CD4-positive, CD25-positive, alpha-beta regulatory T cell (primary cell): ENCODE measurements around the gene CMKLR1. TPM values are rescaled to one million over a fixed set of nuclear protein-coding genes. Genes with fewer than 3 reads are reported as not detected.

Source experiments
- ATAC-seq, 2 donors: fragments of 150-1000 bp; cut with Tn5 transposase; one replicate each; pipeline ENCODE4 v1.10.0; 2021; ENCODE audit warnings: low read depth in 2 of 2, moderate number of reproducible peaks in 2 of 2, moderate library complexity in 1 of 2
- DNase-seq, 3 donors: peaks; one replicate each; pipeline versions ENCODE4 v3.0.0 to v3.0.0-alpha.2; 2012 to 2022; ENCODE audit warnings: mixed read lengths in 1 of 3
- H3K27ac ChIP-seq: one replicate; pipeline ENCODE4 v1.7.0; 2013; ENCODE audit warnings: mild to moderate bottlenecking, low read length; ENCODE audit not compliant: insufficient read depth, poor library complexity, severe bottlenecking
- H3K27me3 ChIP-seq: one replicate; pipeline ENCODE4 v1.7.0; 2013; ENCODE audit warnings: low read length; ENCODE audit not compliant: control insufficient read depth, insufficient read depth
- H3K36me3 ChIP-seq: one replicate; pipeline ENCODE4 v1.7.0; 2013; ENCODE audit warnings: mild to moderate bottlenecking, low read length, moderate library complexity; ENCODE audit not compliant: control insufficient read depth, insufficient read depth
- H3K4me1 ChIP-seq: 2 replicates; pipeline ENCODE4 v1.7.0; 2013; ENCODE audit warnings: mild to moderate bottlenecking, low read length; ENCODE audit not compliant: insufficient read depth, control insufficient read depth, poor library complexity, severe bottlenecking
- H3K4me3 ChIP-seq: one replicate; pipeline ENCODE4 v1.7.0; 2013; ENCODE audit warnings: low read depth, mild to moderate bottlenecking, low read length, moderate library complexity
- H3K9me3 ChIP-seq, 2 experiments: 1 replicate in 1 of 2; 2 replicates in 1 of 2; pipeline ENCODE4 v1.7.0; 2013; ENCODE audit warnings: low read length in 2 of 2, mild to moderate bottlenecking in 1 of 2, moderate library complexity in 1 of 2; ENCODE audit not compliant: control insufficient read depth in 2 of 2
- H3K27ac Mint-ChIP-seq, 3 donors: one replicate each; pipeline ENCODE4 v1.8.0; 2020 to 2022; ENCODE audit warnings: mild to moderate bottlenecking in 3 of 3, mixed read lengths in 3 of 3, moderate library complexity in 2 of 3
- H3K27me3 Mint-ChIP-seq: one replicate; pipeline ENCODE4 v1.8.0; 2022; ENCODE audit warnings: mild to moderate bottlenecking, mixed read lengths
- H3K36me3 Mint-ChIP-seq: one replicate; pipeline ENCODE4 v1.8.0; 2020; ENCODE audit warnings: mixed read lengths
- H3K4me1 Mint-ChIP-seq, 4 donors: one replicate each; pipeline ENCODE4 v1.8.0; 2020 to 2022; ENCODE audit warnings: mixed read lengths in 4 of 4, mild to moderate bottlenecking in 1 of 4
- H3K4me3 Mint-ChIP-seq, 4 donors: one replicate each; pipeline ENCODE4 v1.8.0; 2020 to 2022; ENCODE audit warnings: mild to moderate bottlenecking in 4 of 4, mixed read lengths in 4 of 4, moderate library complexity in 3 of 4
- H3K9me3 Mint-ChIP-seq, 7 donors: one replicate each; pipeline ENCODE4 v1.8.0; 2020 to 2022; ENCODE audit warnings: mixed read lengths in 7 of 7, mild to moderate bottlenecking in 3 of 7, moderate library complexity in 2 of 7
- polyA plus RNA-seq, 4 donors: library from polyadenylated mRNA; unstranded; fragments of 300-500 nt; fragmentation: Illumina TruSeq; gene quantifications; one replicate each; pipeline ENCODE4 v1.2.3, GENCODE V29; 2021
- total RNA-seq: library from RNA; stranded (reverse); gene quantifications from one replicate; pipeline ENCODE4 v1.2.3, GENCODE V29; 2022

Gene CMKLR1
- total and polyA plus RNA-seq, 5 donors from 2014 or later, result 0.18 to 1.6 (median 0.30) TPM

DNA sequence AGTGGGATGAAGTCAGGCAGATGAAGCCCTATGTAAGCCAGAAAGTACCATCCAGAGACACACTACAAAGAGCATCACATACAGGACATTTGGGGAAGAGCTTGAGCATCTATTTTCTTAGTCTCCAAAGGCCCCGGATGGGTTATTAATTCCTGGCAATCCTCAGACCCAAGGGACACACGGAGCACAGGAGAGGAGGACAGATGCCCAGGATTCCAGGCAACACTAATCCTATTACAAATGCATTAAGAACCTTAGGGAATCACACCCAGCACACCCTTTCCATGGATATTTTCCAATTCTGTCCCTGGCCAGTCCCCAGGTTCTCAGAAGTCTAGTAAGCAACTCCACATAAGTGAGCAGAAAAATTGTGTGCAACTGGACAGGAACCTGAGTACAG is 65.9 kb downstream of the CMKLR1 start:
- Mint-ChIP-seq H3K36me3 (no peaks in the 10 kb centered on the region), H3K9me3 (peaks cover 0 to 5% (median 2%) of the 10 kb centered on the region in 7 donors), H3K4me1 (peaks cover 0 to 7% (median 2%) of the 10 kb centered on the region in 4 donors), H3K4me3 (no peak overlapping the region), H3K27ac (no peak overlapping the region), H3K27me3 (peaks cover 9% of the 10 kb centered on the region)
- Histone ChIP-seq H3K4me3 (no peak overlapping the region), H3K9me3 (no peaks in the 10 kb centered on the region), H3K4me1 (no peaks in the 10 kb centered on the region), H3K27me3 (peaks cover 6% of the 10 kb centered on the region), H3K36me3 (no peaks in the 10 kb centered on the region), H3K27ac (no peak overlapping the region)
- no peak for DNase-seq
- ATAC-seq, result no peak

DNA sequence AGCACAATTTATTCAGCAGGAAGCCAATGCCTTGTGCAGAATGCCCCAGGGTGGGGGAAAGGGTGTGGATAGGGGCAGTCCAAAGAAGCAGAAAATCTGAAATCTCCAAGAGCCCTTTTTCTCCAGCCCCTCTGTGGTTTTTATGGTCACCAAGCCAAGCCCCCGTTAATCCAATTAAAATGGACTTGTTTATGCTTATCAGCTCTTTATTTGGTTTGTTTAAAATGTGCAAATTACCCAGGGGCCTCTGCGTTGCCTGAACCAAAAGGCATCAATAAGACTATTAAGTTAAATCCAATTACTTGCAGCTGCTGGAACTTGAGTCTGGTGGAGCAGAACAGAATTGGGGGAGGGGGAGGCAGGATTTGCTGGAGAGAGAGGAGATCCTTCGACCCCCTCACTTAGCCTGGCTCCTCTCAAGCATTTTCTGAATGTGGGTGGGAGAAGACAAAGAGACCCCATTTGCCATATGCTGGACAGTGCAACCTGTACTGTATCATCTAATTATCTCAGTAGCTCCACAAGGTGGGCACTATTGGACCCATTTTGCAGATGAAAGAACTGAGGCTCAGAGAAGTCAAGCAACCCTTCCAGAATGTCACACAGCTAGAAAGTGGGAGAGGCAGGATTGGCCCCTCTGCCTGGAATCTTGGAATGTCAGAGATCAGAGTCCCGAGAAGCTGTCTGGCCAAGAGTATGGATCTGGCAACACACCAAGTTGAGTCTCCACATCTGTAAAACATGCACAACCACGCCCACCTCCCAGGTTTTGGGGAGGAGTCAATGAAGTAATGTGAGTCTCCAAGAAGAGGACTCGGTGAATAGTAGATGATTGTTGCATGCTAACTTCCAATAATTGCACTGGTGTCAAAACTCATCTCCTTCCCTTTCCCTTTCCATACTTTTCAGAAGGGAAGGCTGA is 66.9 kb downstream of the CMKLR1 start:
- Histone ChIP-seq H3K9me3 (no peaks in the 10 kb centered on the region), H3K4me1 (no peaks in the 10 kb centered on the region), H3K4me3 (no peak overlapping the region), H3K27me3 (peaks cover 6% of the 10 kb centered on the region), H3K36me3 (no peaks in the 10 kb centered on the region), H3K27ac (no peak overlapping the region)
- H3K4me3 Mint-ChIP-seq, result no peak overlapping the region
- H3K36me3 Mint-ChIP-seq, result no peaks in the 10 kb centered on the region
- H3K4me1 Mint-ChIP-seq, result no peaks in the 10 kb centered on the region
- DNase-seq (no peak), ATAC-seq (no peak)
- H3K9me3 Mint-ChIP-seq, result peaks cover 0 to 5% (median 2%) of the 10 kb centered on the region in 7 donors
- peaks cover 13% of the 10 kb centered on the region for H3K27me3 Mint-ChIP-seq
- H3K27ac Mint-ChIP-seq, result no peak overlapping the region

DNA sequence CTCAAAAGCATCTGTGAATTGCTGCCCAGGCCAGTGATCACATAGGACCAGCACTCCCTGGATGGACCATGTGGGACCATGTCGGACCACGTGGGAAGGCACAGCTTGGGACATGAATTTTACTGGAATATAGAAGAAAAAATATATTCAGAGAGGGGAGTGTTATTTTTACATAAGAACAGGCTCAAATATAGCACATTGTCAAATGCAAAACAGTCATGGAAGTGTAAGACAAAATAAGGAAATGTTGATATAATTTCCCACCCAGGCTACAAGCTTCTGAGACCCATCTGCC is 68.3 kb downstream of the CMKLR1 start:
- Mint-ChIP-seq H3K27me3 (peaks cover 13% of the 10 kb centered on the region), H3K36me3 (no peaks in the 10 kb centered on the region), H3K4me3 (no peak overlapping the region), H3K27ac (no peak overlapping the region), H3K9me3 (peaks cover 0 to 5% (median 2%) of the 10 kb centered on the region in 7 donors), H3K4me1 (no peaks in the 10 kb centered on the region)
- Histone ChIP-seq H3K9me3 (no peaks in the 10 kb centered on the region), H3K4me1 (no peaks in the 10 kb centered on the region), H3K4me3 (no peak overlapping the region), H3K36me3 (no peaks in the 10 kb centered on the region), H3K27me3 (peaks cover 6% of the 10 kb centered on the region), H3K27ac (no peak overlapping the region)
- DNase-seq (no peak), ATAC-seq (no peak)

DNA sequence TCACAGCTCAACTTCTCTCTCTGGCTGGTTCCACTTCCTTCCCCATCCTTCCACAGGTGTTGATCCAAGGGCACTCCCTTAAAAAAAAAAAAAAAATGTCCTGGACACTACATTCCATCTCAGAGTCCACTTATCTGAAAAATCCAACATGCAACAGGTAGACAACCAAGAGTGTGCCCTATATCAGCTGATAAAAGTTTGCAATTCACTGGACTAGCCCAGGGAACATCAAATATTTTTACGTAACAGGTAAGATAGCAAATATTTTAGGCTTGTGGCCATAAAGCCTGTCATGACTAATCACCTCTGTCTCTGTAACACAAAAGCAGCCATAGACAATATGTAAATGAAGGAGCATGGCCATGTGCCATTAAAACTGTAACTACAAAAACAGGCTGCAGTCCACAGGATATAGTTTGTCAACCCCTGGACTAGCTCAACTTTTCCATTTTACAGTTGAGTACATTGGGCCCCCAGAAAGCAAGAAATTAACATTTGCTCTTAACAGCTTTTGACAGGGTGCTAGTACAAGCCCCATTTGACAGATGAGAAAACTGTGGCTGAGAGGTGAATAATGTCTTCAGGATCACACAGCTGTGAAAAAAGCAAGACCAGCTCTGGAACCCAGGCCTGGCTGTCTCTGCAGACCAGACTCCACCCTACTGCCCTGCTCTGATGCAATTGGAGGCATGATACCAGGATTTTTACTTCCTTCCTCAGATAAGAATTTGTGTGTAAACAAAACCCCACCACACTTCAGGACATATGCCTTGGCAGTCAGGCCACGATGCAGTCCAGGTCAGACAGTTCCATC is 68.9 kb downstream of the CMKLR1 start:
- no peak overlapping the region for H3K27ac Mint-ChIP-seq
- H3K9me3 Mint-ChIP-seq, result peaks cover 0 to 5% (median 2%) of the 10 kb centered on the region in 7 donors
- Histone ChIP-seq H3K4me3 (no peak overlapping the region), H3K36me3 (no peaks in the 10 kb centered on the region), H3K9me3 (no peaks in the 10 kb centered on the region), H3K4me1 (no peaks in the 10 kb centered on the region), H3K27me3 (peaks cover 6% of the 10 kb centered on the region), H3K27ac (no peak overlapping the region)
- peaks cover 13% of the 10 kb centered on the region for H3K27me3 Mint-ChIP-seq
- H3K36me3 Mint-ChIP-seq, result no peaks in the 10 kb centered on the region
- H3K4me3 Mint-ChIP-seq, result no peak overlapping the region
- ATAC-seq, result no peak
- H3K4me1 Mint-ChIP-seq, result no peaks in the 10 kb centered on the region
- no peak for DNase-seq

DNA sequence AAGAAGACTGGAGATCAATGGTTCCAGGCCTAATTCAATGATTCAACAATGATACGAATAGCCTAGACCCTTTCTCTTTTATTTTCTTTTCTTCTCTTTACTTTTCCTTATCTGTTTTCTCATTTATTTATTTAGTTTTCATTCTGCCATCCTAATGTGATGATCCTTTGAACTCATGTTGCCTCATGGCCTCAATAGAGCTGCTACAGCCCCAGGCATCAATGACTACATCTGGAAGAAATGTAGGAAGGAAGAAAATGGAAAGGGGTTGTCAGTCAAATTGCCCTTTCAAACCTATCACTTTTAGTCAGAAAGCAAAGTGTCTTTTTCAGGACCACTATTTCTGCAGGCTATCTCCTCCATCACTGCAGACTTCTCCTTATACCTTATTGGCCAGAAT is 69.9 kb downstream of the CMKLR1 start:
- no peak overlapping the region for H3K27ac Mint-ChIP-seq
- H3K4me3 Mint-ChIP-seq, result no peak overlapping the region
- peaks cover 19% of the 10 kb centered on the region for H3K27me3 Mint-ChIP-seq

DNA sequence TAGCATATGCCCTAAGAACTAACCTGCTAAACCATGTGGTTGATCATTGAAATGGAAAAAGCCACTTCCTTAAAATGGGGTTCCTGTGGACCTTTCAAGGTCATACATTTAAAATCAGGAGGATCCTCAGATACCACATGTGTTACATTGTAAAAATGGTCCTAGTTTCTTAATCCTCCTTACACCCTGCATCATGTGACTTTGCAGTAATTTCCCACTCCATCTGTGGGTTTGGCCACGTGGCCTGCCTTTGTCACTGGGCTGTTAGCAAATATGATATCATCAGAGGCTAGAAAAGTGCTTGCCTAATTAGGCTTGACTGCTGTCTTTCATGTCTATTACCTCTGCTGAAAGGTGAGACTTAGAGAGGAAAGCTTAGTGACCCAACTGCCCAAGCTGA is 70.7 kb downstream of the CMKLR1 start:
- H3K27me3 ChIP-seq, result peaks cover 3% of the 10 kb centered on the region
- Mint-ChIP-seq H3K4me1 (no peaks in the 10 kb centered on the region), H3K9me3 (peaks cover 0 to 5% (median 0%) of the 10 kb centered on the region in 7 donors), H3K27me3 (peaks cover 19% of the 10 kb centered on the region), H3K36me3 (no peaks in the 10 kb centered on the region), H3K4me3 (no peak overlapping the region), H3K27ac (no peak overlapping the region)
- no peak overlapping the region for H3K27ac ChIP-seq
- no peaks in the 10 kb centered on the region for H3K4me1 ChIP-seq
- no peak overlapping the region for H3K4me3 ChIP-seq
- no peaks in the 10 kb centered on the region for H3K9me3 ChIP-seq
- no peak for ATAC-seq
- DNase-seq, result no peak
- no peaks in the 10 kb centered on the region for H3K36me3 ChIP-seq

More for the DNA sequence above, 69.9 kb downstream of the CMKLR1 start:
- no peaks in the 10 kb centered on the region for H3K4me1 Mint-ChIP-seq
- no peaks in the 10 kb centered on the region for H3K36me3 ChIP-seq
- H3K4me3 ChIP-seq, result no peak overlapping the region
- peaks cover 0 to 5% (median 2%) of the 10 kb centered on the region in 7 donors for H3K9me3 Mint-ChIP-seq
- H3K36me3 Mint-ChIP-seq, result no peaks in the 10 kb centered on the region
- H3K4me1 ChIP-seq, result no peaks in the 10 kb centered on the region
- H3K27ac ChIP-seq, result no peak overlapping the region
- peaks cover 3% of the 10 kb centered on the region for H3K27me3 ChIP-seq
- ATAC-seq (no peak), DNase-seq (no peak)
- no peaks in the 10 kb centered on the region for H3K9me3 ChIP-seq

DNA sequence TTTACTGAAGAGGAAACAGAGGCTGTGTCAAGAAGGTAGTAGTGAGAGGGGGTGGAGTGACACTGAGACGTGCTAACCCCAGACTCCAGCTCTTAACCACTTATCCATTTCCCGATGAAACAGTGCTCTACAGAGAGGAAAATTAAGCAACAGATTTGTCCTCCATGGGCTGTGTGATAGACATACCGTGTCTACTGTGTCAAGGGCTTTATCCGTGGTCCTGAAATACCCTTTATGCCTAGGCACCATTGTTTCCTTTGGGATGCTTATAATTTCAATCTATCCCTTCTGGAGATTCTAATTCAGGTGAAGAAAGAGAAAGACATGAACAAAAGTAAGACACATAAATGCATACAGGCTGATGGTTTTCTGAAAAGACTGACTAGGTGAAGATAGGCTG is 71.7 kb downstream of the CMKLR1 start:
- no peak overlapping the region for H3K27ac Mint-ChIP-seq
- Histone ChIP-seq H3K27ac (no peak overlapping the region), H3K36me3 (no peaks in the 10 kb centered on the region), H3K27me3 (peaks cover 3% of the 10 kb centered on the region), H3K4me3 (no peak overlapping the region), H3K4me1 (no peaks in the 10 kb centered on the region), H3K9me3 (no peaks in the 10 kb centered on the region)
- peaks cover 19% of the 10 kb centered on the region for H3K27me3 Mint-ChIP-seq
- no peaks in the 10 kb centered on the region for H3K4me1 Mint-ChIP-seq
- DNase-seq (no peak), ATAC-seq (no peak)
- H3K9me3 Mint-ChIP-seq, result peaks cover 0 to 5% (median 2%) of the 10 kb centered on the region in 7 donors
- no peaks in the 10 kb centered on the region for H3K36me3 Mint-ChIP-seq
- H3K4me3 Mint-ChIP-seq, result no peak overlapping the region
